HG02870 (cell line): ENCODE measurements around the gene TMEM178A.

Experiments
- ATAC-seq: cut with Tn5 transposase; IDR thresholded peaks from one replicate; pipeline ENCODE4 v1.9.1; 2021; ENCODE audit warnings: mild to moderate bottlenecking, moderate library complexity; ENCODE audit not compliant: unreplicated experiment

TMEM178A gene

DNA sequence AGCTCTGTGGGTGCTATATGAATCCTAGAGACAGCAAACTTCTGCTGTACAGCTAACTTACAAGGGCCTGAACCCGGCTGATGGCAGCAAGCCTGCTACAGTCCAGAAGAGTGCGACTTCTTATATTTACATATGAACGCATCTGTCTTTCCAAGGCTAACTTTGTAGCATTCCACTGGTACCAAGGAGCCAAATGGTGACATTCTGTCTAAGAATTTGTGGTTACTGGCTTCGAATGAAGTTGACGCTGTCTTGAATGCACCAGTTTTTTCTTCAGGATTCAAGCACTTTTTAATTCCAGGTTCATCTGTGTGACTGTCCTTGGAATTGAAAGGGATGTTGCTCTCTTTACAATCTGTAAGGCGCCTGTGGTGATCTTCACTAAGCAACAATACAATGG lies 70.9 kb downstream of the TMEM178A start:
- ATAC-seq = no peak

GRCh38 chr2:39737661-39738060 lies 71.9 kb downstream of the TMEM178A start:
- ATAC-seq = no peak

DNA sequence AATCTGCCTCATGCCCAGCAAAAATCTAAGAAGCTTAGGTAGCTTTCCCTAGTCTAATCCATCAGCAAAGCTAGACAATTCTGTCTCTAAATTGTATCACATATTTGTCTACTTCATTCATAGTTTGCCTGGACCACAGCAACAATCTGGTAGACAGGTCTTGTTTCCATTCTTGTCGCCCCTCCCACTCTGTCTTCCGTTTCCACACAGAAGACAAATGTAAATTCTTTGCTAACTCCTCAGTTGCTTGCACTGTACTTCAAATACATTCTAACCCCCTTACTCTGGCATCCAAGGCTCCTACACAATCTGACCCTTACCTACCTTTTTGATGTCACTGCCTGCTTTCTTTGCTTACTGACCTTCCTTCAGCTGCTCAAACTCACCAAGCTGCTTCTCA lies 73.2 kb downstream of the TMEM178A start:
- no peak for ATAC-seq

- ATAC-seq = no peak
These were observed 73.7 kb downstream of the TMEM178A start for GRCh38 chr2:39739386-39739785.

DNA sequence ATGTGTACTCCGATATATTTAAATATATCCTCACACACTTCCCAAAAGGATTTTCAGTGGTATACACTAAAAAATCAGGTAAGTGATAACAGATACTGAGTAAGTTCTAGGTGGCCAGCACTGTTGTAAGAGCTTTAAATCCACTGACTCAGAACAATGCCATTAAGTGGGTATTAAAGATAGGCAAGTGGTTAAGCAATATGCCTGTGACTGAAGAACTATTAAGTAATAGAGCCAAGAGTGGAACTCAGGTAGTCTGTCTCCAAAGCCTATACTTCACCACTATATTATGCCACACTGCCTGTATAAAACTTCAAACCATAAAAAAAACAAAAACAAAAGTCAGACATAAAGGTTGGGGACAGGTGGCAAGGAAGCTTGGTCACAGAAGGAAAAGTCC lies 76.2 kb downstream of the TMEM178A start:
- no peak for ATAC-seq

DNA sequence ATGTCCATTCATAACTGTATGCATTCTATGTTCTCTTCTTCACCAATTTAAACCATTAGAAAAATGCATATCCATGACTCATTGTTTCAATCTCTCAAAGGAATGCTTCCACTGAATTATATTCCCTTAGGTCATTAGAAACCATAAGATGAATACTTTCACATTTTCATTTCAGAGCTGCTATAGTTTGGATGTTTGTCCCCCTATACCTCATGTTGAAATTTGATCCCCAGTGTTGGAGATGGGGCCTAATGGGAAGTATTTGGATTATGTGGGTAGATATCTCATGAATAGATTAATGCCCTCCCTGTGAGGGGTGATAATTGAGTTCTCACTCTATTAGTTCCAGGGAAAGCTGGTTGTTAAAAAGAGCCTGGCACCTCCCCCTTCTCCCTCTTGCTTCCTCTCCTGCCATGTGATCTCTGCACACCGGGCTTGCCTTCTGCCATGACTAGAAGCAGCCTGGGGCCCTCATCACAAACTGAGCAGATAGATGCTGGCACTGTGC lies 77.6 kb downstream of the TMEM178A start:
- ATAC-seq = no peak

GRCh38 chr2:39755466-39755865 lies 89.7 kb downstream of the TMEM178A start:
- ATAC-seq = no peak

DNA sequence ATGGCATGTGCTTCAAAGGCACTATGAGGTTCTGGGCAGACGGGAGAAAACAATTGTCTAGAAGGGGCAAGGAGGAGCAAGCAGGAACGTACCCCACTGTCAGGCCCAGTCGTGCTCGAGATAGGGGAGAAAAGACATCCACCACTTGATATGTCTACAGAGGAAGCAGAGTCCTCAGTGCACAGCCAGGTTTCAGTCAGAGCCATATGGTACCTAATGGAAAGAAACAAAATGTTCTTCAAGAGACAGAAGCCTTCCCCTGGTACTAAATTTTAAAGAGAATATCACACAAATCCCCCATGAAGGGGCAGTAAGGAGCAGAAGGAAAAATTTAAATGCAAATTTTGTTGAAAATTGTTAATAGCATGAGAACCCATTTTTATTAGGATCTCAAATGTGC lies 91.4 kb downstream of the TMEM178A start:
- ATAC-seq = no peak

DNA sequence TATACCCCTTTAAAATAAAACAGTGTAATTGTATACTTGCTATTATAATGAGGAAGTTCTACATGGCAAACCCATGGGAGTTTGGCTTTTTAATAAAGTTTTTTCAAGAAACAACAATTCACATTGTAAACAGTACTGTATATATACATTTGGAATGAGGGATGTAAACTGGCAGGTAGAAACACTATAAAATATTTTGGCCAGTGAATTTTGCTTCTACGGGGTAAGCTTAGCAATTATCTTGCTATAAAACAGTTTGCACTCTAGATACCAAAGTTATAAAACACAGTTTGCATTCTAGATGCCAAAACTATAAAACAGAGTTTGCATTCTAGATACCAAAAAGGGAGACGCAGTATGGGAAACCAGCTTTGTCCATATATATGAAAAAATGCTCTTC lies 96.7 kb downstream of the TMEM178A start:
- no peak for ATAC-seq
